HG03460 (cell line): ENCODE data around the gene TNIP2.
"Not testable (repeated sequence)": the region's sequence is repeated elsewhere in the genome, so short reads cannot be mapped to it uniquely, and the experiment has no call there.

ENCODE experiments used
- ATAC-seq: cut with Tn5 transposase; IDR thresholded peaks from one replicate; pipeline ENCODE4 v1.9.1; 2021; ENCODE audit not compliant: unreplicated experiment

TNIP2 gene

DNA sequence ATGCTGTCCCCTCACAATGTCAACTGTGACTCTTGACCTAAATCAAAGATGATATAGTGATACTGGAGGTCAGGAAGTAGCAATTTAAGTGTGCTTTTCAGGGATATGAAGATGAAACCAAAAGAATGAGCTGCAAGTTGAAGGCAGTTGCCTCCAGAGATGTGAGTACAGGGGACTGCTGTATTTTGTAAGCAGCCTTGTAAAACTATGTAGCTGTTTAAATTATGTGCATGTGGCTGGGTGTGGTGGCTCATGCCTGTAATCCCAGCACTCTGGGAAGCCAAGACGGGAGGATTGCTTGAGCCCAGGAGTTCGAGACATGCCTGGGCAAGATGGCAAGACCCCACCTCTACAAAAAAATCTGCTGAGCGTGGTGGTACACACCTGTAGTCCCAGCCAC, 15.1 kb upstream of the TNIP2 start:
- ATAC-seq: no peak

DNA sequence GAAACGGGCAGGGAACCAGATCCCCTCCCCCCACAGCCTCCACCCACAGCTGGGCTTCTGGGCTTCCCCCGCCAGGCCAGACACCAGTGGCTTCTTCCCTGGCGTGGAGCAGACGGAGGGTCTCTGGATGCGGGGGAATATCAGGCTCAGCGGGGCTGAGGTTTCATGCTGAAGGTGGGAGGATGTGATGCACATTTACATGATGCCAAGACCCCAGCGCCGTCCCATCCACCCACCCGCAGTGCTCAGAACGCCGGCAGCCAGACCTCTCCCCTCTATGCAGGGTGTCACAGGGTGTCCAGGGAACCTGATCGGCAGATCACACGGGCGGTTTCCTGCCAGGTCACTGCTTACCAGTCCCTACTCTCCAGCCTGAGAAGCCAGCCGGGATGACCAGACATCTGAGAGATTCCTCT, 12.8 kb upstream of the TNIP2 start:
- ATAC-seq: no peak

DNA sequence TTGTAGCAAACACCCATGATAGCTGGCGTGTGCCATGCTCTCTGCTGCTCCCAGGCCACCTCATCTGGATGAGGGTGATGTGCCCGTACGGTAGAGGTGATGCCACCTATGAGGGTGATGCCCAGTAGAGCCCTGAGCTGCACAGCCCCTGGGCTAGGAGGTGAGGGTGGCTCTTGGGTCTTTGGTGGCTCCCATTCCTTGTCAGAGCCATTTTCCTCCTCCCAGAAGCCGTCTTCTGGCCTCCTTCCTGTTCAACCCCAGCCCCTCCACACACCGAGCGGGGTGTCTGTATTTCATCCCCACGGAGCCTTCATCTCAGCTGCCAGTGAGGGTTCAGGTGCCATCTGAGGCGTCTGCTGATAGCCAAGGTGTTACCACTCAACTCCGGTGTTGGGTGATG, 12.0 kb upstream of the TNIP2 start:
- no peak for ATAC-seq

DNA sequence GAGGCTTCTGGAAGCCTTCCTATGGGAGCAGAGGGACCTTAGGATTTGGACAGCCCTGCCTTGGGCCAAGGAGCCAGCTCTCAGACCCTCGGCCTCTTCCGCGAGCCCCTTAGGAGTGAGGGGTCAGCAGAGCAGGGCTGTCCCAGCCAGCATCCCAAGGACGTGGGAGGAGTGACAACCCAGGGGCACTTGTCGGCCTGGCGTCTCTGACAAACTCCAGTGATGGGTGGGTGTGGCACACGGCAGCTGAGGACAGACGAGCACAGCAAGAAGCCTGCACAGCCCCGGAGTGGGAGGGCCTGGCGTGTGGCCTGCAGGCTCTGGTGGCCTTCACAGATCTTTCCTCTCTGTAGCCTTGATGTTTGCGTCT, 11.6 kb upstream of the TNIP2 start:
- no peak for ATAC-seq

DNA sequence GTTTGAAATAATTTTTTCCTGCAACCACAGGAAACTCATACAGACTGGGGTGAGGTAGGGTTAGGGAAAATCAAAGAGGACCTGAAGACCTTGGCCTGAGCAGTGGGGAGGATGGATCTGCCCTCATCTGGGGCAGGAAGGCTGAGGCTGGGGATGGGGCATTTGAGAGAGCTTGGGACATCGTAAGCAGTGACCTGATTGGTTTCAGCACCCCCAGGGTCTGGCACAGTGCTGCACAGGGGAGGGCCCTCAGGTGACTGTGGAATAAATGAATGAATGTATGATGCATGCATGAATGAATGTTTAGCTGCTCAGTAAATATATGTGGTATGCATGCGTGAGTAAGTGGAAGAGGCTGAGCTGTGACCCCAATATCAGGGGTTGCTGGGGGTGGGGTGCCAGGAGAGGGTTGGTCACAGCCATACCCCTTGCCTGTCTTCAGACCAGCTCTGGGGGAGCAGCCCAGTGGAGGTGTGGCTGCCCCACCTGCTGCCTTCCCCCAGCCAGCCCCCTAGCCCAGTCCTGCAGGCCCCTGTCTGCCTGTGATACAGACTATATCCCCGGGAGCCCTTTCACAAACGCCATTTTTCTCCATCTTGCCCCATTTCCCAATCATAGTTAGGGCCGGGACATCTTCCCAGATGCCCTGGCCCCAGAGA, 11.0 kb upstream of the TNIP2 start:
- ATAC-seq: no peak

DNA sequence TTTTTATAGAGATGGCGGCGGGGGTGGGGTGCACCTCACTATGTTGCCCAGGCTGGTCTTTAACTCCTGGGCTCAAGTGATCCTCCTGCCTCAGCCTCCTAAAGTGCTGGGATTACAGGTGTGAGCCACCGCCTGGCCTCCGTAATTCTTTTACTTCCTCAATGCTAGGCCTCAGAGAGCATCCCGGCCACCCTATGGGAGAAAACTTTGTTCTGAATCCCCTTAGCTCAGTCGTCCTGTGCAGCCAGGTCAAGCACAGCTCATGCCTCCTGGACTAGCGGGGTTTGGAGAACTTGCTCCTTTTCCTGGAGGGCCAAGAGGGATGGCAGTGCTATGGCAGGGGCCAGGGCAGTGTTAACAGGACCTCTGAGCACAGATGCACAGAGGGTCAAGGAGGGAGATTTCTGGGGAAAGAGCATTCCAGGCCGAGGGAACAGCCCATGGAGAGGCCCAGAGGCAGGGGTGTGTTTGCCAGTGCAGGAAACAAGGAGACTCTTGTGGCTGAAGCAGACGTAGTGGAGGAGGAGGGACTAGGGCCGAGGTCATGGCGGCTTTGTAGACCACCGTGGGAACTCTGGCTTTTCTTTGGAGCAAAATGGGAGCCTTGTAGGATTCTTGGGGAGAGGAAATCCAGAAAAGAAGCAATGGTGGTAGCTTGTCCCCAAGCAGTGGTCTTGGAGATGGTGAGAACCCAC, 9.8 kb upstream of the TNIP2 start:
- ATAC-seq: no peak

DNA sequence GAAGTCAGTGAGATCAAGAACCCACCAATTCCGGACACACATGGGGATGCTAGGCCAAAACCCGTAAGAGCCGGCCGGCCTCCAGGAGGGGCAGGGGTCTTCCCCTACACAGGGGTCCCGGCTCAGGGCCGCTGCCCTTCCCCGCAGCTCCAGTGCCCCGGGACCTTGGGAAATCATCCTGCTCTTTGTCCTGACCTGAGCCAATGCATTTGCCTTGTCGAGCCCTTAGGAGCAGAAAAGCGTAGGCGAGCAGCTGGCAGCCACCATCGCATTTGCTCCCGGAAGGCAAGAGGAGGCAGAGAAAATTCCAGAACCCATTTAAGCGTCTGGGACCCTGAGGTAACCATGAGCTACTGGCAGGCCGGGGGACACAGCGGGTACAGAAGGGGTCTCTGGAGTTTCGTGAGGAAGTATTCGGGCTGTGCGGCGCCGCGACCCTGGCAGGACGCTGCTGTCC, 7.4 kb upstream of the TNIP2 start:
- no peak for ATAC-seq

DNA sequence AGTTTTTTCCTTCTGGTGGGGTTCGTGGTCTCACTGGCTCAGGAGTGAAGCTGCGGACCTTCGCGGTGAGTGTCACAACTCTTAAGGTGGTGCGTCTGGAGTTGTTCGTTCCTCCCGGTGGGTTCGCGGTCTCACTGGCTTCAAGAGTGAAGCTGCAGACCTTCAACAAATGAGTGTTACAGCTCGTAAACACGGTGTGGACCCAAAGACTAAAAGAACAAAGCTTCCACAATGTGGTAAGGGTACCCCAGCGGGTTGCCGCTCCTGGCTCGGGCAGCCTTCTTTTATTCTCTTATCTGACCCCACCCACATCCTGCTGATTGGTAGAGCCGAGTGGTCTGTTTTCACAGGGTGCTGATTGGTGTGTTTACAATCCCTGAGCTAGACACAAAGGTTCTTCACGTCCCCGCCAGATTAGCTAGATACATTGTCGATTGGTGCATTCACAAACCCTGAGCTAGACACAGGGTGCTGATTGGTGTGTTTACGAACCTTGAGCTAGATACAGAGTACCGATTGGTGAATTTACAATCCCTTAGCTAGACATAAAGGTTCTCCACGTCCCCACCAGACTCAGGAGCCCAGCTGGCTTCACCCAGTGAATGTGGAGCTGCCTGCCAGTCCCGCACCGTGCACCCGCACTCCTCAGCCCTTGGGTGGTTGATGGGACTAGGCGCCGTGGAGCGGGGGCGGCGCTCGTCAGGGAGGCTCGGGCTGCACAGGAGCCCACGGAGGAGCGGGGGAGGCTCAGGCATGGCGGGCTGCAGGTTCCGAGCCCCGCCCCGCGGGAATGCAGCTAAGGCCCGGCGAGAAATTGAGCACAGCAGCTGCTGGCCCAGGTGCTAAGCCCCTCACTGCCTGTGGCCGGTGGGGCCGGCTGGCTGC, 6.6 kb upstream of the TNIP2 start:
- ATAC-seq: not testable (repeated sequence)

DNA sequence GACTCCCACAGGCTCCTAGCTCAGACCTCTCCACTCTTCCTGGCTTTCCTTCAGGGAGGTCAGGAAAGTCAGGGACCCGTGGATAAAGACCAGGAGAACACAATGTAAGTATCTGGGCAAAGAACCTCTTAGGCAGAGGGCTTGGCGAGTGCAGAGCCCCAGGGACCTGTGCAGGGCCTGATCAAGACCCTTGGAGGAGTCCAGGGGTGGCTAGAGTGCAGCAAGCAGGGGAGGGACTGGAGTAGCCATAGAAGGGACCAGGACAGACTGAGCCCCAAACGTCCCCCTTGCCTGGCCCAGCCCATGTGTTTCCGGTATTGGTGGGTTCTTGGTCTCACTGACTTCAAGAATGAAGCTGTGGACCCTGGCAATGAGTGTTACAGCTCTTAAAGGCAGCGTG, 5.9 kb upstream of the TNIP2 start:
- ATAC-seq: no peak

DNA sequence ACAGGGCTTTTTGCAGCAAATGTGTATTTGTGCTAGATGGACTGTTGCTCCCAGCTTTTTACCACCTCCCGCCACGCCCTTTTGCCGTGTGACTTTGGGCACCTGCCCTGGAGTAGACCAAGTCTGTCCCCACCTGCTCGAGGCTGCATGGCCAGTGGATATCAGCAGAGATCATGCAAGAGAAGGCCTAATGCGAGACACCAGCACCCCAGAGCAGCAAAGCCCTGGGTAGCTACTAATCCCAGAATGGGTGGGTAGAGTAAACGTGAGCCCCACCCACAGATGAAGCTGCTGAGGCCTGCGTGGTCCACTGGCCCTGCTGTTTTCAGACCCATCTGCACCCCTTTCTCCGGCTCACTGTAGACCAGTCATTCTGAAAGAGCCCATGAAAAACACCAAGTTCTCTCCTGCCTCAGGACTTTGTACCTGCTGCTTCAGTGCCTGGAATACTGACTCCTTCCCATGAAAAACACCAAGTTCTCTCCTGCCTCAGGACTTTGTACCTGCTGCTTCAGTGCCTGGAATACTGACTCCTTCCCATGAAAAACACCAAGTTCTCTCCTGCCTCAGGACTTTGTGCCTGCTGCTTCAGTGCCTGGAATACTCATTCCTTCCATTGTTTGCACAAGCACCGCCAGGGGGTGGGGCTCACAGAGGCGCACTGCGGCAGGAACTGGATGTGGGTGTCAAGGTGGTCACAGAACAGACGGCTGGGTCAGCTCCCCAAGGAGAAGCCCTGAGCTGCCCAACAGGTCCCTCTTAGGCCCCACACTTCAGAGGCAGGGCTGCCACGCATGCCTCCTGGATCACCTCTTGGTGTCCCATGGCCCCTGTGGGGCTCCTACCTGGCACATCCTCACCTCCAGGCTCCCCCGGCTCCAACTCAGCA, 5.1 kb upstream of the TNIP2 start:
- no peak for ATAC-seq

DNA sequence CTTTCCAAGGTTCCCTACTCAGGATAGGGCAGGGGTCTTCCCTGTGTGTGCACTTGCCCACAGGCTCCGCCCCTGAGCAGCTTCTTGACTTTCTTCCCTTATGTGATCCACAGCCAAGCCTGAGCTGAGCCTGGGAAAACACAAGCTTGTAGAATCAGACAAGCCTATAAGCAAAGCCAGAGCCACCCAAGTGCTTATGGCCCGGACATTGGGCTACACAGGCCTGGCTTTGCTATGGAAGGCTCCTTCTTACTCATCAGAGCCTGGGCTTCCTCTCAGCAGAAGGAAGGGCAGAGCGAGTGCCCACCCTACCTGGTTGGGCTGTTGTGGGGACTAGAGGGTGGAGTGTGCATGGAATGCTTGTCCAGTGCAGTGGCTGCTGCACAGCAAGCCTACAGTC, 1.3 kb upstream of the TNIP2 start:
- no peak for ATAC-seq

DNA sequence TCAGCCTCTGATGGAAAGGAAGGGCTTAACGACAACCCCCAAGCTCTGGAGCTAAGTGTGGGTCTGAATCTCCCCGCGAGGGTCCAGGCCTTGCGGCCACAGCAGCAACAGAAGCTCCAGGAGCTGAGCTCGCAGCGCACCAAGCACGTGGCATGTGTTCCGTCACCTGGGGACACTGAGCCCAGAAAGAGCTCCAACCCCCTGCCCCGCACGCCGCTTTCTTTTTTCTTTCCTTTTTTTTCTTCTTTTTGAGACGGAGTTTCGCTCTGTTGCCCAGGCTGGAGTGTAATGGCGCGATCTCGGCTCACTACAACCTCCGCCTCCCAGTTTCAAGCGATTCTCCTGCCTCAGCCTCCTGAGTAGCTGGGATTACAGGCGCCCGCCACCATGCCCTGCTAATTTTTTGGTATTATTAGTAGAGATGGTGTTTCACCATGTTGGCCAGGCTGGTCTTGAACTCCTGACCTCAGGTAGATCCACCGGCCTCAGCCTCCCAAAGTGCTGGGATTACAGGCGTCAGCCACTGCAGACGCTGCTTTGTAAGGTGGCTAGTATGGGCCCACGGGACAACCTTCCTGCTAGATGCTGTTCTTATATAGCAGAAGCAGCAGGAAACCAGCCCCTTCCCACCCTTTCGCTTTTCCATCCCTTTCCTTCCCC, 685 bp upstream of the TNIP2 start:
- peak; percentile 15 for ATAC-seq

DNA sequence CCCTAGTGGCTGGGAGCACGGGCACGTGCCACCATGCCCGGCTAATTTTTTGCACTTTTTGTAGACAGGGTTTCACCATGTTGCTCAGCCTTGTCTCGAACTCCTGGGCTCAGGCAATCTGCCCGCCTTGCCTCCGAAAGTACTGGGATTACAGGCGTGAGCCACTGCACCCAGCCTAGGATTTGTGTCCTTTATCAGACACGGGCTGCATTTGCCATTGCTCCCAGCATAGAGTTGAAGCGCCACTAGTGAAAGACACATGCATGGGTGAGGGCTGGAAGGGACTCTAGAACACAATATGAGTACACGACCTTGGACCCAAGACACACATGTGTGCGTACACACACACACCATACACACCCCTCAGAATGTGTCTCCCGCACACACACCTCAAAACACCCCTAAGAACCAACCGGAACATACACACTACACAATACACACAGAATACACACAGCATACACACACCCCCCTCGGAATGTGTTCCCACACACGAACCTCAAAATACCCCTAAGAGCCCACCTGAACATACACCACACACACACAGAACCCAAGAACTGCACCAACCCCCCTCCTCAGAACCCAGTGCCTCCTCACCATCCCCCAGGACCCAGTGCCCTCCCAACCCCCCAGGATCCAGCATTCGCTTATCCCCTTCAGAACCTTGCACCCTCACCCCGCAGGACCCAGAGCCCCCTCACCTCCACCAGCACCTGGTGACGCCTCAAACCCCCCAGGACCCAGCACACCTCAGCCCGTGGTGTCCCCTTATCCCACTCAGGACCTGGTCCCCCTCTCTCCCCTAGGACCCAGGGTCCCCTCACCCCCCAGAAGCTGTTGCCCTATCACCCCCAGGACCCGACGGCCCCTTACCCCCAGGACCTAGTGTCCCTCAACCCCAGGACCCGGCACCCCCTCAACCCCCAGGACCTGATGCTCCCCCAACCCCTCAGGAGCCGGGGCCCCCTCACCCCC, 1.0 kb downstream of the TNIP2 start:
- ATAC-seq: no peak

DNA sequence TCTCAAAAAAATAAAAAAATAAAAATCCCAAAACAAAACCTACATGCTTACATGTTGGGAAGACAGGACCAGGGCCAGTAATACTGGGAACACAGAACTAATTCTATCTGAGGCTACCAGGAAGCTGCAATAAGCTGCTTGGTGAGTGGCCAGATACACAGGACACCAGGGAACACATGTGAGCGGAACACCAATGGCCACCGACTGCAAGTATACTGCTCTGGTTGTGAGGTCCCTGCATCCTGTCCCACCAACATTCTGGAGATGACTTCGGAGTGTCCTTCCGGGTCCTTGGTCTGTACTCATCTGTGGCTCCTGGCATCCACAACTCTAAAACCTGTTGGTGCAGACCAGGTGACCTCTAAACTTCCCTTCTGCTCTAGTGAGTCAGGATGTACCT, 2.7 kb downstream of the TNIP2 start:
- ATAC-seq: no peak

DNA sequence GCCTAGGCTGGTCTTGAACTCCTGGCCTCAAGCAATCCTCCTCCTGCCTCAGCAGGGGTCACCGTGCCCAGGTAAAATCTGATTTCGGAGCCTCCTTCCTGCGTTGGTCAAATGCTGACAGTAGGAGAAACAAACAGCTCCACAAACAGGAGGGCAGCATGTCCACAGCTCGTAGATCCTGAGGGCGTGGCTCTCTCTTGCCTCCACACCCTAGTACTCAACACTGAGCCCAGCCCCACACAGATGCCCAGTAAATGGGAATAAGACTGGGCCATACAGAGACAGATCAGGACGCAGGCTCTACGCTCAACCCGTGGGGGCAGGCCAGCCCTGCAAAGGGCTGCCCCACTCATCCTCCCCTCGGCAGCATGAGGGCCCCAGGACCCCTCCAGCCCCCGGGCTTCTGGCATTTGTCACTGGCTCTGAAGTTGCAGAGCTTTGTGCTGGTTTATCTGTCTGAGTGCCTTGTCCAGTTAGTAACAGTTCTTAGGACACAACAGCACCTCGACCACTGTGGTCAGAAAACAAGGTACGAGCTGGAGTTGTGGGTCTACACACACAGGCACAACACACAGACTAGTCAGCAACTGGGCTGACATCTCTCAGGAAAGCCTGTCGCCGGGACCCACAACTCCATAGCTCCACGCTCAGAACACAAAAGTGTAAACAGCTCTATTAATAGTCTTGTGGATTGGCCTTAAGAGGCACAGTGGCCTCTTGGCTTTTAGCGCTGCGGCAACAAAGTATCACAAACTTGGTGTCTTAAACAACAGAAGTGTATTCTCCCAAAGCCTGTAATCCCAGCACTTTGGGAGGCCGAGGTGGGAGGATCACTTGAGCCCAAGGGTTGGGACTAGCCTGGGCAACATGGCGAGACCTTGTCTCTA, 5.2 kb downstream of the TNIP2 start:
- no peak for ATAC-seq

DNA sequence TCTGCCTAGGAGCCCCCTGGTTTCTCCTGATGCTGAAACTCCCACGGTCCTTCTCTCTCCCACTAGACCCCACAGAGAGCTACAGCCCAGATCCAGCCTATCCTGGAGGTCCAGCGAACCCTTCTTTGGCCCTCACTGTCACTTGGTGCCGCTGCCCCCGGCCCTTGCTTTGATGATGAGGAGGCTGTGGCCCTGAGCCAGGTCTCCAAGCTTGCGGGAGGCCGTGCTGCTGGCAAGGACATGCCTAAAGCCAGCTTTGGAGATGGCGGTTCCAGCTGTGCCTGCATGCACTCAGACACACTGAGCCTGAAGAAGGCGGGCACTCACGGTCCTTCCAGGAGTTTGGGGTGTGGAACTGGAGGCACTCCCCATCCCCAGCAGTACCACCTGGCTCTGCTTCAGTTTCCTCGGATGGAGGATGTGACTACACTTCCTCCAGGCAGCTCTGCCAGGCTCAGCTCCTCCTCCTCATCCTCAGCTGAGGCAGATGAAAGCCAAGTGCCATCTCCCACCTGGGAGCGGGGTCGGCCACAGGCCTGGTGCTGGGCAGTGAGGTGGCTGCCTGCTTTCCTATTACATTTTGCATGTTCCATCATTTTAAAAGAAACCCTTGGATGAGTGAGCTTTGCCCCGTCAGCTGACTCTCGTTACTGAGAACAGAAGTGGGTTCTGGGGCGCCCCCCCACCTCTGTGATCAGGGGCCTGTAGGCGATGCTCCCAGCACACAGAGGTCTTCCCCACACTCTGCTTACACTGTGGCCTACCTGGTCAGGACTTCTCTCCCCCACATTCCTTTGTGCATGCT, 9.0 kb downstream of the TNIP2 start:
- no peak for ATAC-seq
